HepG2 (cell line): Measurements from ENCODE around the gene RASSF7. TPM values are rescaled to one million over a fixed set of nuclear protein-coding genes. Genes with fewer than 3 reads are reported as not detected.

Source experiments
- ATF6 ChIP-seq: sonication (generic); formaldehyde crosslinking; conservative IDR thresholded peaks from 2 replicates; pipeline ENCODE4 v1.4.0; 2020; ENCODE audit warnings: missing genetic modification reagents
- CBFB ChIP-seq: sonication (generic); formaldehyde crosslinking; IDR thresholded peaks from 2 replicates; pipeline ENCODE4 v1.4.0; 2020; ENCODE audit warnings: missing genetic modification reagents
- CREB1 ChIP-seq, 2 experiments: fragments of 450-650 bp in 1 of 2; IDR thresholded peaks; 2 replicates each; pipeline ENCODE4 v1.6.1; 2016 to 2017; ENCODE audit warnings: control low read depth in 1 of 2, mild to moderate bottlenecking in 1 of 2, missing compliant biosample characterization in 1 of 2, missing genetic modification characterization in 1 of 2
- CTCF ChIP-seq: sonication (generic); formaldehyde crosslinking; IDR thresholded peaks from 2 replicates; pipeline ENCODE4 v1.5.0; 2020; ENCODE audit warnings: mild to moderate bottlenecking, missing genetic modification reagents, moderate library complexity
- ELF1 ChIP-seq: sonication (generic); formaldehyde crosslinking; IDR thresholded peaks from 2 replicates; pipeline ENCODE4 v1.4.0; 2020; ENCODE audit warnings: missing genetic modification reagents
- FOXA3 ChIP-seq: IDR thresholded peaks from 2 replicates; pipeline ENCODE4 v1.6.1; 2016; ENCODE audit warnings: missing genetic modification reagents, missing compliant biosample characterization
- KMT2A ChIP-seq: sonication (generic); formaldehyde crosslinking; IDR thresholded peaks from 2 replicates; pipeline ENCODE4 v1.4.0; 2020; ENCODE audit warnings: missing genetic modification reagents
- MNT ChIP-seq: fragments of 450-650 bp; IDR thresholded peaks from 2 replicates; pipeline ENCODE4 v1.6.1; 2016
- RBAK ChIP-seq: sonication (generic); formaldehyde crosslinking; IDR thresholded peaks from 2 replicates; pipeline ENCODE4 v1.5.1; 2020; ENCODE audit warnings: mild to moderate bottlenecking, missing genetic modification reagents
- SETDB1 ChIP-seq: sonication (generic); formaldehyde crosslinking; IDR thresholded peaks from 2 replicates; pipeline ENCODE4 v1.5.1; 2020; ENCODE audit warnings: missing genetic modification reagents, mild to moderate bottlenecking, borderline replicate concordance
- TBP ChIP-seq: sonication (generic); formaldehyde crosslinking; IDR thresholded peaks from 2 replicates; pipeline ENCODE4 v1.5.0; 2020; ENCODE audit warnings: missing genetic modification reagents
- TOE1 ChIP-seq: sonication (generic); formaldehyde crosslinking; IDR thresholded peaks from 2 replicates; pipeline ENCODE4 v1.4.0; 2020; ENCODE audit warnings: mild to moderate bottlenecking, missing genetic modification reagents
- ZNF121 ChIP-seq: sonication (generic); formaldehyde crosslinking; IDR thresholded peaks from 2 replicates; pipeline ENCODE4 v1.5.0; 2020; ENCODE audit warnings: mild to moderate bottlenecking, missing genetic modification reagents
- ZNF34 ChIP-seq: sonication (generic); formaldehyde crosslinking; IDR thresholded peaks from 2 replicates; pipeline ENCODE4 v1.4.0; 2020; ENCODE audit warnings: mild to moderate bottlenecking, missing genetic modification reagents, borderline replicate concordance
- ZNF432 ChIP-seq: sonication (generic); formaldehyde crosslinking; IDR thresholded peaks from 2 replicates; pipeline ENCODE4 v1.5.0; 2020; ENCODE audit warnings: missing genetic modification reagents, mild to moderate bottlenecking, borderline replicate concordance
- ZNF446 ChIP-seq: sonication (generic); formaldehyde crosslinking; IDR thresholded peaks from 2 replicates; pipeline ENCODE4 v1.5.0; 2020; ENCODE audit warnings: mild to moderate bottlenecking, missing genetic modification reagents
- ZNF589 ChIP-seq: sonication (generic); formaldehyde crosslinking; conservative IDR thresholded peaks from 2 replicates; pipeline ENCODE4 v1.8.0; 2022; ENCODE audit warnings: mild to moderate bottlenecking, moderate library complexity, missing genetic modification reagents
- ZNF777 ChIP-seq: sonication (generic); formaldehyde crosslinking; IDR thresholded peaks from 2 replicates; pipeline ENCODE4 v1.4.0; 2020; ENCODE audit warnings: missing genetic modification reagents
- polyA plus RNA-seq, 8 experiments: library from polyadenylated mRNA; depleted of rRNA in 3 of 8; stranded (reverse) in 7 of 8; unstranded in 1 of 8; fragments of >200 nt; fragmentation: Illumina TruSeq in 4 of 8; extraction: Trizol in 4 of 8; gene quantifications; 2 replicates each; pipeline versions ENCODE4 v1.2.1 to v1.2.3, GENCODE V29; 2011 to 2016; ENCODE audit warnings: low read depth in 4 of 8, missing spikeins in 1 of 8, mixed read lengths in 1 of 8; ENCODE audit not compliant: insufficient read depth in 1 of 8
- total RNA-seq, 5 experiments: library from RNA; depleted of rRNA; stranded (reverse); fragments of >200 nt; fragmentation: Illumina TruSeq; extraction: Trizol; gene quantifications; 2 replicates each; pipeline ENCODE4 v1.2.3, GENCODE V29; 2016; ENCODE audit warnings: low read depth in 1 of 5

RASSF7 gene
- total and polyA plus RNA-seq, 2 of the 13 experiments (the other 11 are each of a cell fraction or from before 2014, with no cell fraction given): 20.2 to 28.6 TPM

GRCh38 chr11:587978-588380, 27.2 kb downstream of the RASSF7 start (continued):
- no peak for TF ChIP-seq ATF6 (CRISPR knock-in tag)
- TF ChIP-seq ZNF34 (CRISPR knock-in tag): no peak
- TF ChIP-seq CREB1 (IDR thresholded peaks at IDR 0.05): peak; percentile 82
- TF ChIP-seq CREB1 (CRISPR knock-in tag; IDR thresholded peaks at IDR 0.05): no peak
- TF ChIP-seq CTCF (CRISPR knock-in tag): no peak; the same call in 1 of the 2 replicates
- TF ChIP-seq CBFB (CRISPR knock-in tag): peak; percentile 38; the same call in 1 of the 2 replicates
- no peak for TF ChIP-seq RBAK (CRISPR knock-in tag)
- no peak for TF ChIP-seq TOE1
- peak; percentile 79 for TF ChIP-seq KMT2A (CRISPR knock-in tag)
- no peak for TF ChIP-seq ZNF777 (CRISPR knock-in tag)
- no peak for TF ChIP-seq SETDB1 (CRISPR knock-in tag)
- TF ChIP-seq TBP (CRISPR knock-in tag): no peak
- TF ChIP-seq ZNF432 (CRISPR knock-in tag): no peak
- TF ChIP-seq ZNF589 (CRISPR knock-in tag): no peak
- TF ChIP-seq ZNF446 (CRISPR knock-in tag): no peak
- TF ChIP-seq MNT: peak; percentile 46; the same call in 1 of the 2 replicates
- no peak for TF ChIP-seq ZNF121 (CRISPR knock-in tag)
- TF ChIP-seq ELF1 (CRISPR knock-in tag): peak; percentile 41; the same call in 1 of the 2 replicates
- TF ChIP-seq FOXA3: peak; percentile 72
